GM21576 (cell line): ENCODE results near the gene ATP8B4.

Experiments
- ATAC-seq: cut with Tn5 transposase; IDR thresholded peaks from one replicate; pipeline ENCODE4 v1.9.1; 2021; ENCODE audit warnings: mild to moderate bottlenecking, moderate library complexity; ENCODE audit not compliant: unreplicated experiment

Gene ATP8B4

GRCh38 chr15:49824775-49825099 lies 294.3 kb downstream of the ATP8B4 start:
- no peak for ATAC-seq

GRCh38 chr15:49823987-49824774 lies 294.9 kb downstream of the ATP8B4 start:
- ATAC-seq = no peak

- ATAC-seq = no peak
Observed at GRCh38 chr15:49817100-49817499, 301.9 kb downstream of the ATP8B4 start.

- ATAC-seq = no peak
Observed at GRCh38 chr15:49815950-49816349, 303.1 kb downstream of the ATP8B4 start.

- ATAC-seq = no peak
Observed at GRCh38 chr15:49815526-49815925, 303.5 kb downstream of the ATP8B4 start.

GRCh38 chr15:49814709-49815108 lies 304.3 kb downstream of the ATP8B4 start:
- ATAC-seq = no peak

- ATAC-seq = no peak
Observed at GRCh38 chr15:49813625-49814024, 305.4 kb downstream of the ATP8B4 start.

GRCh38 chr15:49810720-49811119 lies 308.3 kb downstream of the ATP8B4 start:
- ATAC-seq = no peak

GRCh38 chr15:49809894-49810609 lies 309.0 kb downstream of the ATP8B4 start:
- no peak for ATAC-seq

GRCh38 chr15:49808341-49808740 lies 310.7 kb downstream of the ATP8B4 start:
- no peak for ATAC-seq
